ENCODE measurements around the gene TOM1. TPM values are rescaled to one million over a fixed set of nuclear protein-coding genes. Genes with fewer than 3 reads are reported as not detected.

Gene TOM1
- total and polyA plus RNA-seq, 2 of the 13 experiments (the other 11 are each of a cell fraction or from before 2014, with no cell fraction given) = 30.8 to 87.3 TPM

GRCh38 chr22:35312198-35313059, 12.7 kb downstream of the TOM1 start (continued):
- TF ChIP-seq ZNF331 (CRISPR knock-in tag; IDR thresholded peaks at IDR 0.05) = peak; percentile 45; the same call in 1 of the 2 replicates
- no peak for TF ChIP-seq SOX13 (IDR thresholded peaks at IDR 0.05)
- TF ChIP-seq SOX13 (CRISPR knock-in tag; conservative IDR thresholded peaks at IDR 0.05 in 1 of 2, IDR thresholded peaks at IDR 0.05 in 1 of 2) = peak in 1 of 2 experiments; percentile 58; a peak in 1 of 4 replicates
- TF ChIP-seq ZNF749 (CRISPR knock-in tag; IDR thresholded peaks at IDR 0.05; ENCODE audit: borderline replicate concordance) = 0 out of 2 replicates have a peak, but pooled peaks have one; percentile 44
- peak; percentile 58; the same call in 1 of the 2 replicates for TF ChIP-seq GFI1 (CRISPR knock-in tag; IDR thresholded peaks at IDR 0.05; ENCODE audit: borderline replicate concordance)
- TF ChIP-seq SIN3B (IDR thresholded peaks at IDR 0.05; ENCODE audit: low read length) = no peak
- peak; percentile 52; the same call in 1 of the 2 replicates for TF ChIP-seq ETV5 (CRISPR knock-in tag; IDR thresholded peaks at IDR 0.05; ENCODE audit: borderline replicate concordance)
- no peak for TF ChIP-seq XBP1 (CRISPR knock-in tag; IDR thresholded peaks at IDR 0.05)
- TF ChIP-seq THRA (CRISPR knock-in tag; IDR thresholded peaks at IDR 0.05; ENCODE audit: borderline replicate concordance) = 0 out of 2 replicates have a peak, but pooled peaks have one; percentile 24
- TF ChIP-seq ERF (CRISPR knock-in tag; IDR thresholded peaks at IDR 0.05) = peak; percentile 45
- peak; percentile 78 for TF ChIP-seq ZFP91 (CRISPR knock-in tag; IDR thresholded peaks at IDR 0.05; ENCODE audit: borderline replicate concordance)
- TF ChIP-seq KMT2B (CRISPR knock-in tag; IDR thresholded peaks at IDR 0.05) = peak; percentile 52; the same call in 1 of the 2 replicates
- no peak for TF ChIP-seq ZNF615 (CRISPR knock-in tag; IDR thresholded peaks at IDR 0.05; ENCODE audit: borderline replicate concordance)
- peak; percentile 38; the same call in 1 of the 2 replicates for TF ChIP-seq HOXA3 (CRISPR knock-in tag; IDR thresholded peaks at IDR 0.05)
- TF ChIP-seq ZBTB21 (CRISPR knock-in tag; IDR thresholded peaks at IDR 0.05) = peak; percentile 60; the same call in 1 of the 2 replicates
- TF ChIP-seq TEAD3 (CRISPR knock-in tag; optimal IDR thresholded peaks at IDR 0.05; ENCODE audit: borderline replicate concordance) = peak; percentile 94
- peak; percentile 21; the same call in 1 of the 2 replicates for TF ChIP-seq ZSCAN21 (CRISPR knock-in tag; IDR thresholded peaks at IDR 0.05; ENCODE audit: borderline replicate concordance)
- no peak for TF ChIP-seq ZNF800 (CRISPR knock-in tag; IDR thresholded peaks at IDR 0.05)
- peak; percentile 74 for TF ChIP-seq SP5 (CRISPR knock-in tag; IDR thresholded peaks at IDR 0.05; ENCODE audit: borderline replicate concordance, low read depth)
- TF ChIP-seq HMG20A (CRISPR knock-in tag; IDR thresholded peaks at IDR 0.05; ENCODE audit: borderline replicate concordance) = peak; percentile 68; the same call in 1 of the 2 replicates
- no peak for TF ChIP-seq ZNF124 (CRISPR knock-in tag; IDR thresholded peaks at IDR 0.05)
- TF ChIP-seq GMEB1 (CRISPR knock-in tag; IDR thresholded peaks at IDR 0.05; ENCODE audit: borderline replicate concordance) = 0 out of 2 replicates have a peak, but pooled peaks have one; percentile 37
- 0 out of 2 replicates have a peak, but pooled peaks have one; percentile 79 for TF ChIP-seq HDAC2 (CRISPR knock-in tag; IDR thresholded peaks at IDR 0.05)
